SK-N-SH (cell line): ENCODE results near the gene SLITRK6. TPM values are rescaled to one million over a fixed set of nuclear protein-coding genes. Genes with fewer than 3 reads are reported as not detected.

Experiments used
- CTCF ChIA-PET: fragments of 300-600, 350-600 bp; formaldehyde crosslinking; extraction: SDS; loops from one replicate; lab custom pipeline; 2021; lab: Yijun Ruan, JAX
- POLR2A ChIA-PET: fragments of 350-600 bp; sonication (Branson Sonifier 250); formaldehyde crosslinking; extraction: SDS; loops from one replicate; lab custom pipeline; 2020; ENCODE audit warnings: antibody characterized with exemption, inconsistent platforms; lab: Yijun Ruan, JAX
- DNase-seq: peaks from one replicate; pipeline ENCODE4 v3.0.0; 2012
- H2AFZ ChIP-seq: fragments of 200-600 bp; sonication (generic); 2 replicates; pipeline ENCODE4 v1.8.1; 2016; ENCODE audit warnings: antibody characterized with exemption, mild to moderate bottlenecking, low read depth
- H3F3A ChIP-seq: fragments of 200-600 bp; sonication (generic); replicated peaks from 2 replicates; pipeline ENCODE3; 2016; ENCODE audit warnings: antibody characterized with exemption, mild to moderate bottlenecking; ENCODE audit not compliant: insufficient read depth
- H3K27ac ChIP-seq, 2 experiments: fragments of 200-500 bp in 1 of 2; fragments of 200-600 bp in 1 of 2; sonication (Bioruptor generic) in 1 of 2; sonication (generic), shearing (Covaris generic) in 1 of 2; 2 replicates each; pipeline versions ENCODE4 v1.5.1 to v1.6.1; 2014 to 2016; ENCODE audit warnings: low read depth in 2 of 2, inconsistent platforms in 1 of 2, low read length in 1 of 2, mild to moderate bottlenecking in 1 of 2, mixed read lengths in 1 of 2
- H3K27me3 ChIP-seq: fragments of 200-600 bp; sonication (generic), shearing (Covaris generic); 2 replicates; pipeline ENCODE4 v1.6.1; 2016; ENCODE audit warnings: mixed run types; ENCODE audit not compliant: insufficient read depth
- H3K36me3 ChIP-seq, 2 experiments: fragments of 200-500 bp in 1 of 2; fragments of 200-600 bp in 1 of 2; sonication (Bioruptor generic) in 1 of 2; sonication (generic) in 1 of 2; replicated peaks in 1 of 2; 2 replicates each; pipeline versions ENCODE3 to v1.5.1; 2014 to 2016; ENCODE audit warnings: low read length in 1 of 2, mild to moderate bottlenecking in 1 of 2; ENCODE audit not compliant: insufficient read depth in 2 of 2, control insufficient read depth in 1 of 2
- H3K4me1 ChIP-seq, 2 experiments: fragments of 200-500 bp in 1 of 2; fragments of 200-600 bp in 1 of 2; sonication (Bioruptor generic) in 1 of 2; sonication (generic), shearing (Covaris generic) in 1 of 2; 2 replicates each; pipeline versions ENCODE4 v1.5.1 to v1.6.1; 2014 to 2016; ENCODE audit warnings: low read depth in 1 of 2, low read length in 1 of 2, mixed run types in 1 of 2; ENCODE audit not compliant: insufficient read depth in 2 of 2, control insufficient read depth in 1 of 2
- H3K4me2 ChIP-seq: fragments of 200-600 bp; sonication (generic), shearing (Covaris generic); 2 replicates; pipeline ENCODE4 v1.6.1; 2017; ENCODE audit warnings: mixed run types
- H3K4me3 ChIP-seq, 2 experiments: fragments of 200-500 bp in 1 of 2; fragments of 200-600 bp in 1 of 2; sonication (Bioruptor generic) in 1 of 2; sonication (generic), shearing (Covaris generic) in 1 of 2; 2 replicates each; pipeline versions ENCODE4 v1.5.1 to v1.8.1; 2014 to 2016; ENCODE audit warnings: low read depth in 2 of 2, inconsistent platforms in 1 of 2, low read length in 1 of 2, mild to moderate bottlenecking in 1 of 2, mixed read lengths in 1 of 2, moderate library complexity in 1 of 2
- H3K79me2 ChIP-seq: fragments of 200-600 bp; sonication (generic); 2 replicates; pipeline ENCODE4 v1.8.1; 2017; ENCODE audit warnings: mild to moderate bottlenecking; ENCODE audit not compliant: insufficient read depth
- H3K9ac ChIP-seq: fragments of 200-600 bp; sonication (generic); 2 replicates; pipeline ENCODE4 v1.6.1; 2017; ENCODE audit warnings: mixed run types
- H3K9me2 ChIP-seq: fragments of 200-600 bp; sonication (generic); 2 replicates; pipeline ENCODE4 v1.6.1; 2017; ENCODE audit warnings: mixed run types
- H3K9me3 ChIP-seq: fragments of 200-600 bp; sonication (generic); 2 replicates; pipeline ENCODE4 v1.6.1; 2017; ENCODE audit warnings: mixed run types, mild to moderate bottlenecking, moderate library complexity
- H4K20me1 ChIP-seq: fragments of 200-600 bp; sonication (generic); 2 replicates; pipeline ENCODE4 v1.6.1; 2017; ENCODE audit warnings: mild to moderate bottlenecking, mixed run types; ENCODE audit not compliant: insufficient read depth
- CHD2 ChIP-seq: fragments of 150-350 bp; IDR thresholded peaks from 2 replicates; pipeline ENCODE4 v1.6.1; 2018; ENCODE audit warnings: low read length; ENCODE audit not compliant: partially characterized antibody
- ELF1 ChIP-seq: IDR thresholded peaks from 2 replicates; pipeline ENCODE4 v1.4.0; 2012
- EP300 ChIP-seq, 2 experiments: IDR thresholded peaks; 2 replicates each; pipeline versions ENCODE4 v1.4.0 to v1.6.1; 2012; ENCODE audit warnings: borderline replicate concordance in 1 of 2, low read depth in 1 of 2, low read length in 1 of 2
- EZH2phosphoT487 ChIP-seq: fragments of 200-600 bp; sonication (generic); IDR thresholded peaks from 2 replicates; pipeline ENCODE4 v1.6.1; 2017; ENCODE audit warnings: low read depth, mixed run types, mild to moderate bottlenecking, antibody characterized with exemption, moderate library complexity, borderline replicate concordance
- FOSL2 ChIP-seq: IDR thresholded peaks from 2 replicates; pipeline ENCODE4 v1.4.0; 2012; ENCODE audit warnings: low read depth, mild to moderate bottlenecking, moderate library complexity, borderline replicate concordance
- GABPA ChIP-seq: IDR thresholded peaks from 2 replicates; pipeline ENCODE4 v1.4.0; 2012; ENCODE audit warnings: low read depth, mild to moderate bottlenecking
- GATA2 ChIP-seq: sonication (generic); formaldehyde crosslinking; IDR thresholded peaks from 2 replicates; pipeline ENCODE4 v1.5.0; 2020; ENCODE audit warnings: mild to moderate bottlenecking, missing genetic modification reagents
- IRF3 ChIP-seq: fragments of 150-350 bp; IDR thresholded peaks from 2 replicates; pipeline ENCODE4 v1.6.1; 2016; ENCODE audit warnings: mild to moderate bottlenecking, low read depth, low read length
- JUND ChIP-seq: IDR thresholded peaks from 2 replicates; pipeline ENCODE4 v1.4.0; 2012
- MXI1 ChIP-seq: IDR thresholded peaks from 2 replicates; pipeline ENCODE4 v1.6.1; 2012; ENCODE audit warnings: mild to moderate bottlenecking, low read depth, low read length, improper control_type of control experiment
- NFIC ChIP-seq: IDR thresholded peaks from 2 replicates; pipeline ENCODE4 v1.4.0; 2012; ENCODE audit warnings: borderline replicate concordance
- NRF1 ChIP-seq: IDR thresholded peaks from 2 replicates; pipeline ENCODE4 v1.6.1; 2012; ENCODE audit warnings: low read depth, mild to moderate bottlenecking, low read length
- PBX3 ChIP-seq: IDR thresholded peaks from 2 replicates; pipeline ENCODE4; 2012
- POLR2AphosphoS5 ChIP-seq: IDR thresholded peaks from 2 replicates; pipeline ENCODE4 v1.6.1; 2012; ENCODE audit warnings: low read depth, low read length
- RAD21 ChIP-seq: IDR thresholded peaks from 2 replicates; pipeline ENCODE4 v1.6.1; 2012; ENCODE audit warnings: mild to moderate bottlenecking, low read length
- RFX5 ChIP-seq: IDR thresholded peaks from 2 replicates; pipeline ENCODE4 v1.6.1; 2012; ENCODE audit warnings: mild to moderate bottlenecking, improper control_type of control experiment, low read length
- RXRA ChIP-seq: IDR thresholded peaks from 2 replicates; pipeline ENCODE4 v1.4.0; 2012; ENCODE audit warnings: low read depth, mild to moderate bottlenecking, borderline replicate concordance
- SIN3A ChIP-seq: IDR thresholded peaks from 2 replicates; pipeline ENCODE4 v1.6.1; 2012; ENCODE audit warnings: low read depth, mild to moderate bottlenecking, low read length, moderate library complexity, borderline replicate concordance
- SMC3 ChIP-seq: IDR thresholded peaks from 2 replicates; pipeline ENCODE4 v1.6.1; 2012; ENCODE audit warnings: low read depth, low read length, improper control_type of control experiment
- TAF1 ChIP-seq: IDR thresholded peaks from 2 replicates; pipeline ENCODE4 v1.6.1; 2012; ENCODE audit warnings: low read depth, mild to moderate bottlenecking, low read length, moderate library complexity, borderline replicate concordance
- TCF12 ChIP-seq: IDR thresholded peaks from 2 replicates; pipeline ENCODE4 v1.4.0; 2012
- YY1 ChIP-seq: IDR thresholded peaks from 2 replicates; pipeline ENCODE4 v1.4.0; 2012; ENCODE audit warnings: low read depth, mild to moderate bottlenecking
- WGBS: methylation state at CpG from one replicate; pipeline ENCODE4 v1.1.6; 2017; ENCODE audit warnings: low lambda C conversion rate; 5-methylcytosine and 5-hydroxymethylcytosine counted together
- polyA plus RNA-seq, 3 experiments: library from polyadenylated mRNA; depleted of rRNA; stranded (reverse); fragments of >200 nt; gene quantifications; 2 replicates each; pipeline ENCODE4 v1.2.3, GENCODE V29; 2012
- TF ChIP-seq, protein P1 (sequence below): IDR thresholded peaks from 2 replicates; pipeline ENCODE4 v1.4.0; 2012; ENCODE audit warnings: low read depth
- TF ChIP-seq, protein P2 (sequence below): fragments of 200-600 bp; sonication (generic); IDR thresholded peaks from 2 replicates; pipeline ENCODE4 v1.6.1; 2017; ENCODE audit warnings: antibody characterized with exemption, mild to moderate bottlenecking, moderate library complexity

Gene SLITRK6
- polyA plus RNA-seq (2012; rRNA removed), result 5.2 and 6.7 TPM in 2 replicates
- polyA plus RNA-seq (2012; cell fraction: cytosol; rRNA removed), result 7.4 and 8.3 TPM in 2 replicates
- 2.5 and 4.6 TPM in 2 replicates for polyA plus RNA-seq (2012; cell fraction: nucleus; rRNA removed)

- 3% methylated on average over 3 of the region's 3 CpGs for WGBS
- Histone ChIP-seq H3K27me3 (no peaks in the 10 kb centered on the region), H3K4me2 (peak within 1 kb of the TSS; percentile 76), H3K9me3 (no peaks in the 10 kb centered on the region), H3K36me3 (peaks cover 9 to 16% of the 10 kb centered on the region in 2 experiments), H3K9ac (peak within 1 kb of the TSS; percentile 43), H3K9me2 (no peaks in the 10 kb centered on the region), H2AFZ (peak within 1 kb of the TSS; percentile 78), H3K27ac (peak within 1 kb of the TSS; percentile 24 to 86; a peak in 3 of 4 replicates), H3F3A (peaks cover 4% of the 10 kb centered on the region), H3K4me3 (peak within 1 kb of the TSS; percentile 60 to 67), H3K79me2 (peaks cover 26% of the 10 kb centered on the region), H3K4me1 (peaks cover 3 to 4% of the 10 kb centered on the region in 2 experiments; a peak in 2 of 4 replicates), H4K20me1 (no peaks in the 10 kb centered on the region)
- no peak for TF ChIP-seq EZH2phosphoT487
- TF ChIP-seq NRF1, result no peak
- no peak for TF ChIP-seq SIN3A
- peak in 1 of 2 experiments; percentile 12; a peak in 1 of 4 replicates for TF ChIP-seq EP300 (IDR thresholded peaks at IDR 0.05; ENCODE audit: borderline replicate concordance in 1 of 2, low read depth in 1 of 2, low read length in 1 of 2)
- no peak for TF ChIP-seq RFX5
- TF ChIP-seq RAD21, result peak; percentile 66
- TF ChIP-seq FOSL2, result no peak
- peak; percentile 44; the same call in 1 of the 2 replicates for TF ChIP-seq TCF12
- peak; percentile 29; the same call in 1 of the 2 replicates for TF ChIP-seq NFIC
- TF ChIP-seq YY1, result no peak
- TF ChIP-seq MXI1, result no peak
- no peak for TF ChIP-seq GATA2 (CRISPR knock-in tag)
- TF ChIP-seq IRF3, result no peak
- TF ChIP-seq JUND, result no peak
- TF ChIP-seq, protein P1, sequence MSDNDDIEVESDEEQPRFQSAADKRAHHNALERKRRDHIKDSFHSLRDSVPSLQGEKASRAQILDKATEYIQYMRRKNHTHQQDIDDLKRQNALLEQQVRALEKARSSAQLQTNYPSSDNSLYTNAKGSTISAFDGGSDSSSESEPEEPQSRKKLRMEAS, result no peak
- TF ChIP-seq ELF1, result no peak
- TF ChIP-seq CHD2, result no peak
- no peak; the same call in 1 of the 2 replicates for TF ChIP-seq PBX3
- TF ChIP-seq GABPA, result no peak
- TF ChIP-seq TAF1, result peak; percentile 62
- TF ChIP-seq SMC3, result peak; percentile 9; the same call in 1 of the 2 replicates
- TF ChIP-seq, protein P2, sequence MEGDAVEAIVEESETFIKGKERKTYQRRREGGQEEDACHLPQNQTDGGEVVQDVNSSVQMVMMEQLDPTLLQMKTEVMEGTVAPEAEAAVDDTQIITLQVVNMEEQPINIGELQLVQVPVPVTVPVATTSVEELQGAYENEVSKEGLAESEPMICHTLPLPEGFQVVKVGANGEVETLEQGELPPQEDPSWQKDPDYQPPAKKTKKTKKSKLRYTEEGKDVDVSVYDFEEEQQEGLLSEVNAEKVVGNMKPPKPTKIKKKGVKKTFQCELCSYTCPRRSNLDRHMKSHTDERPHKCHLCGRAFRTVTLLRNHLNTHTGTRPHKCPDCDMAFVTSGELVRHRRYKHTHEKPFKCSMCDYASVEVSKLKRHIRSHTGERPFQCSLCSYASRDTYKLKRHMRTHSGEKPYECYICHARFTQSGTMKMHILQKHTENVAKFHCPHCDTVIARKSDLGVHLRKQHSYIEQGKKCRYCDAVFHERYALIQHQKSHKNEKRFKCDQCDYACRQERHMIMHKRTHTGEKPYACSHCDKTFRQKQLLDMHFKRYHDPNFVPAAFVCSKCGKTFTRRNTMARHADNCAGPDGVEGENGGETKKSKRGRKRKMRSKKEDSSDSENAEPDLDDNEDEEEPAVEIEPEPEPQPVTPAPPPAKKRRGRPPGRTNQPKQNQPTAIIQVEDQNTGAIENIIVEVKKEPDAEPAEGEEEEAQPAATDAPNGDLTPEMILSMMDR, result peak; percentile 35
- TF ChIP-seq RXRA, result no peak
- TF ChIP-seq POLR2AphosphoS5, result peak; percentile 70
- peak; percentile 9 for DNase-seq
- ChIA-PET CTCF (interaction anchor here (0.7 to 2.7 kb wide), 10 partner anchors 9 to 954 kb away, joined by 3 to 10 read pairs (median 3); no protein-coding TSS in a partner anchor), POLR2A (no interaction called here)
These were observed at the start of gene SLITRK6 for GRCh38 chr13:85799097-85799582. Gene SLITRK6, minus strand, starts transcription at chr13:85799419. Its CDS starts 2,911 bp downstream, at chr13:85796508.
